Loucy (cell line): ENCODE data around the gene CPZ.

Experiments
- H2AFZ ChIP-seq: fragments of 200-600 bp; sonication (generic); 2 replicates; pipeline ENCODE4 v1.6.0; 2016; ENCODE audit warnings: antibody characterized with exemption, mild to moderate bottlenecking, low read length, moderate library complexity
- H3F3A ChIP-seq: fragments of 200-600 bp; 2 replicates; pipeline ENCODE4 v1.6.0; 2016; ENCODE audit warnings: antibody characterized with exemption, low read depth, mild to moderate bottlenecking
- H3K27me3 ChIP-seq: fragments of 200-600 bp; sonication (generic); 2 replicates; pipeline ENCODE4 v1.6.1; 2014; ENCODE audit warnings: low read length, mild to moderate bottlenecking; ENCODE audit not compliant: insufficient read depth, poor library complexity, severe bottlenecking
- H3K36me3 ChIP-seq: fragments of 200-600 bp; sonication (generic); 2 replicates; pipeline ENCODE4 v1.6.1; 2016; ENCODE audit warnings: low read length; ENCODE audit not compliant: insufficient read depth
- H3K4me1 ChIP-seq: fragments of 200-600 bp; sonication (generic); 2 replicates; pipeline ENCODE4 v1.5.1; 2014; ENCODE audit warnings: low read length, mild to moderate bottlenecking; ENCODE audit not compliant: insufficient read depth, poor library complexity, severe bottlenecking
- H3K4me2 ChIP-seq: fragments of 200-600 bp; sonication (generic); 2 replicates; pipeline ENCODE4 v1.6.0; 2014; ENCODE audit warnings: antibody characterized with exemption, low read length, low read depth, mild to moderate bottlenecking; ENCODE audit not compliant: poor library complexity, severe bottlenecking
- H3K4me3 ChIP-seq: fragments of 200-600 bp; sonication (generic); 2 replicates; pipeline ENCODE4 v1.5.1; 2014; ENCODE audit warnings: low read length, mild to moderate bottlenecking, mixed read lengths; ENCODE audit not compliant: poor library complexity, severe bottlenecking
- H3K79me2 ChIP-seq: fragments of 200-600 bp; sonication (generic); 2 replicates; pipeline ENCODE4 v1.6.1; 2014; ENCODE audit warnings: low read length; ENCODE audit not compliant: insufficient read depth
- H3K9ac ChIP-seq: fragments of 200-600 bp; sonication (generic); 2 replicates; pipeline ENCODE4 v1.6.0; 2014; ENCODE audit warnings: mild to moderate bottlenecking, low read depth, low read length, moderate library complexity; ENCODE audit not compliant: poor library complexity, severe bottlenecking
- H3K9me2 ChIP-seq: fragments of 200-600 bp; sonication (generic); replicated peaks from 2 replicates; pipeline ENCODE4 v1.6.1; 2016; ENCODE audit warnings: low read depth, low read length, mixed read lengths
- H3K9me3 ChIP-seq: fragments of 200-600 bp; sonication (generic); 2 replicates; pipeline ENCODE4 v1.6.1; 2014; ENCODE audit warnings: mild to moderate bottlenecking, antibody characterized with exemption, low read length, low read depth; ENCODE audit not compliant: insufficient read depth
- H4K20me1 ChIP-seq: fragments of 200-600 bp; sonication (generic); 2 replicates; pipeline ENCODE4 v1.6.0; 2014; ENCODE audit warnings: antibody characterized with exemption, low read length, mild to moderate bottlenecking; ENCODE audit not compliant: insufficient read depth, poor library complexity, severe bottlenecking
- CTCF ChIP-seq: fragments of 200-600 bp; sonication (generic); conservative IDR thresholded peaks from 2 replicates; pipeline ENCODE4 v1.5.1; 2014; ENCODE audit warnings: mild to moderate bottlenecking, antibody characterized with exemption, low read length
- EZH2phosphoT487 ChIP-seq: fragments of 200-600 bp; IDR thresholded peaks from 2 replicates; pipeline ENCODE4 v1.6.1; 2018; ENCODE audit warnings: antibody characterized with exemption, mild to moderate bottlenecking, moderate library complexity, borderline replicate concordance

Gene CPZ

GRCh38 chr4:8553991-8554405 lies 38.6 kb upstream of the CPZ start:
- Histone ChIP-seq H3K27me3 (no peaks in the 10 kb centered on the region), H3K9me3 (peaks cover 4% of the 10 kb centered on the region; the same call in 1 of the 2 replicates), H3F3A (no peaks in the 10 kb centered on the region), H3K4me2 (no peak overlapping the region), H3K79me2 (no peaks in the 10 kb centered on the region), H3K9ac (no peak overlapping the region), H3K9me2 (no peaks in the 10 kb centered on the region), H4K20me1 (no peaks in the 10 kb centered on the region), H2AFZ (no peak overlapping the region), H3K4me3 (no peak overlapping the region), H3K4me1 (no peaks in the 10 kb centered on the region), H3K36me3 (no peaks in the 10 kb centered on the region)
- TF ChIP-seq EZH2phosphoT487 (no peak), CTCF (no peak)

- no peaks in the 10 kb centered on the region for H3K27me3 ChIP-seq
- TF ChIP-seq CTCF: no peak
- no peak for TF ChIP-seq EZH2phosphoT487
- H3K79me2 ChIP-seq: no peaks in the 10 kb centered on the region
- no peak overlapping the region for H3K4me3 ChIP-seq
- H3K4me1 ChIP-seq: no peaks in the 10 kb centered on the region
- H3K4me2 ChIP-seq: no peak overlapping the region
- no peaks in the 10 kb centered on the region for H3F3A ChIP-seq
- no peak overlapping the region for H3K9ac ChIP-seq
- peaks cover 5% of the 10 kb centered on the region; the same call in 1 of the 2 replicates for H3K9me3 ChIP-seq
- no peak overlapping the region for H2AFZ ChIP-seq
- no peaks in the 10 kb centered on the region for H4K20me1 ChIP-seq
- H3K9me2 ChIP-seq: no peaks in the 10 kb centered on the region
- H3K36me3 ChIP-seq: no peaks in the 10 kb centered on the region
Observed at GRCh38 chr4:8554555-8555100, 37.9 kb upstream of the CPZ start.

- H3K9me2 ChIP-seq: no peaks in the 10 kb centered on the region
- TF ChIP-seq EZH2phosphoT487 (no peak), CTCF (no peak)
- H3K9me3 ChIP-seq: peaks cover 11% of the 10 kb centered on the region; the same call in 1 of the 2 replicates
- no peaks in the 10 kb centered on the region for H3F3A ChIP-seq
- no peaks in the 10 kb centered on the region for H3K4me1 ChIP-seq
- no peak overlapping the region for H3K9ac ChIP-seq
- no peaks in the 10 kb centered on the region for H3K79me2 ChIP-seq
- H2AFZ ChIP-seq: no peak overlapping the region
- no peaks in the 10 kb centered on the region for H4K20me1 ChIP-seq
- no peak overlapping the region for H3K4me3 ChIP-seq
- no peak overlapping the region for H3K4me2 ChIP-seq
- H3K36me3 ChIP-seq: no peaks in the 10 kb centered on the region
- H3K27me3 ChIP-seq: no peaks in the 10 kb centered on the region
Observed at GRCh38 chr4:8555716-8556115, 36.8 kb upstream of the CPZ start.
